Chondrocyte (in vitro differentiated cells): ENCODE results near the gene SEC31A. TPM values are rescaled to one million over a fixed set of nuclear protein-coding genes. Genes with fewer than 3 reads are reported as not detected.

ENCODE experiments used
- DNase-seq: peaks from one replicate; pipeline ENCODE4 v3.0.0; 2021; ENCODE audit warnings: mixed read lengths, low spot score
- H3K27ac Mint-ChIP-seq: one replicate; pipeline ENCODE4 v1.8.0; 2021; ENCODE audit warnings: mild to moderate bottlenecking, moderate library complexity, mixed read lengths; ENCODE audit not compliant: unreplicated experiment
- H3K27me3 Mint-ChIP-seq: 2 replicates; pipeline ENCODE4 v1.8.0; 2021; ENCODE audit warnings: low read depth, mixed read lengths
- H3K36me3 Mint-ChIP-seq: 2 replicates; pipeline ENCODE4 v1.8.0; 2021; ENCODE audit warnings: low read depth, mixed read lengths
- H3K4me1 Mint-ChIP-seq: 2 replicates; pipeline ENCODE4 v1.8.0; 2021; ENCODE audit warnings: low read depth, mild to moderate bottlenecking, mixed read lengths
- H3K4me3 Mint-ChIP-seq: one replicate; pipeline ENCODE4 v1.8.0; 2021; ENCODE audit warnings: mild to moderate bottlenecking, moderate library complexity, mixed read lengths; ENCODE audit not compliant: unreplicated experiment
- H3K9me3 Mint-ChIP-seq: 2 replicates; pipeline ENCODE4 v1.8.0; 2021; ENCODE audit warnings: low read depth, mixed read lengths
- total RNA-seq: library from RNA; stranded (reverse); gene quantifications from 3 replicates; pipeline ENCODE4 v1.2.1, GENCODE V29; 2021
- TF ChIP-seq, protein P1 (sequence below): fragments of 200-600 bp; sonication (generic); IDR thresholded peaks from 2 replicates; pipeline ENCODE4 v1.5.0; 2021; ENCODE audit warnings: antibody characterized with exemption, mild to moderate bottlenecking, moderate library complexity

SEC31A gene
- total RNA-seq, 1 donor from 2014 or later: 421 TPM

DNA sequence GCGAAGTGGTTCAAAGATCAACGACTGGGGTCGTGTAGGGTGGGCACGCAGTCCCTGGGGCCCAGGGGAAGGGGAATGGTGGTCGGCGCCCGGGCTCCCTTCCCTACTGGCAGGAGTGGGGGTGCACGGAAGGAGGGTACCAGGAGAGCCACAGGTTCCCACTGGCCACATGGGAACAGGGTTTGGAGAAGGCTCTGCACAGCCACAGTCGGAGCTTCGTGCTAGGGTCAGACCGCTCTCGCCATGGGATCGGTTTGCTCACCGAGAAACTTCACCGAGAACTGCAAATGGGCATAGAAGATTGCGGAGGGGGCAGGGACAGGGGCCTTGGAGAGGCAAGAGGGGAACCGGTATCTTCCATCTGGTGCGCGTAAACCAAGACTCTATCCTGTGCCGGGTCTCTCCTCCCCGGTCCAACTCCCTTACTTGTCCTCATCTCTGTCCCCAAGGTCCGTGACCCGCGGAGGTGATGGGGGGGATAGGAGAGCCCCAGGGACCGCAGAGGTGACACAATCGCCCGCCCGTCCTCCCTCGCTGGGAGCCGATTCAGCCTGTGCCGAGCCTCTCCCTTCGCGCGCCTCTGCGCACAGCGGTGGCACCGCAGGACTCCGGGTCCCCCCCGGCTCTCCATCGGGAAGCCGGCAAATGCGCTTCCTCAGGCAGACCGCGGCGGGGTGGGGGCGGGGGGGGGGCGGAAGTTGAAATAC is 93.4 kb downstream of the SEC31A start:
- no peak for DNase-seq
- Mint-ChIP-seq H3K4me1 (peaks cover 29% of the 10 kb centered on the region), H3K9me3 (no peaks in the 10 kb centered on the region), H3K27ac (no peak overlapping the region), H3K4me3 (peak overlapping the region; percentile 78), H3K36me3 (no peaks in the 10 kb centered on the region), H3K27me3 (no peaks in the 10 kb centered on the region)
- TF ChIP-seq, protein P1, sequence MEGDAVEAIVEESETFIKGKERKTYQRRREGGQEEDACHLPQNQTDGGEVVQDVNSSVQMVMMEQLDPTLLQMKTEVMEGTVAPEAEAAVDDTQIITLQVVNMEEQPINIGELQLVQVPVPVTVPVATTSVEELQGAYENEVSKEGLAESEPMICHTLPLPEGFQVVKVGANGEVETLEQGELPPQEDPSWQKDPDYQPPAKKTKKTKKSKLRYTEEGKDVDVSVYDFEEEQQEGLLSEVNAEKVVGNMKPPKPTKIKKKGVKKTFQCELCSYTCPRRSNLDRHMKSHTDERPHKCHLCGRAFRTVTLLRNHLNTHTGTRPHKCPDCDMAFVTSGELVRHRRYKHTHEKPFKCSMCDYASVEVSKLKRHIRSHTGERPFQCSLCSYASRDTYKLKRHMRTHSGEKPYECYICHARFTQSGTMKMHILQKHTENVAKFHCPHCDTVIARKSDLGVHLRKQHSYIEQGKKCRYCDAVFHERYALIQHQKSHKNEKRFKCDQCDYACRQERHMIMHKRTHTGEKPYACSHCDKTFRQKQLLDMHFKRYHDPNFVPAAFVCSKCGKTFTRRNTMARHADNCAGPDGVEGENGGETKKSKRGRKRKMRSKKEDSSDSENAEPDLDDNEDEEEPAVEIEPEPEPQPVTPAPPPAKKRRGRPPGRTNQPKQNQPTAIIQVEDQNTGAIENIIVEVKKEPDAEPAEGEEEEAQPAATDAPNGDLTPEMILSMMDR: no peak

DNA sequence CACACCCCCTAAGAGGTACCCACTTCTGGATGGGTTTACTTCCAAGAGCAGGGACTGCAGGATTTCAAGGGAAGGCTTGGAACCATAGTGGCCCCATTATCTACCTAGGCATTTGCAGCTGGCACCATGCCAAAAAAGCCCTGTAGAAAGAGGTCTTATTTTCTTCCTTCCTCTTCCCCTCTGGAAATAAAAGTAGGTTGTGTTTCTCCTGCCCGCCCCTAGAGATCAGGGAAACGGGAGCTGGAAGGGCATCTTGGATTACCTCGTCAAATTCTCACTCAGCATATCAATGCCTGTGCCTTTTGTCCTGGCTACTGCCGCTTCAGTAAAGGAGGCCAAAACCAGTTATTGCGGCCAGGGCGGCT is 93.9 kb downstream of the SEC31A start:
- Mint-ChIP-seq H3K9me3 (no peaks in the 10 kb centered on the region), H3K4me1 (peaks cover 29% of the 10 kb centered on the region), H3K4me3 (peak overlapping the region; percentile 78), H3K27me3 (no peaks in the 10 kb centered on the region), H3K27ac (peak overlapping the region; percentile 12), H3K36me3 (no peaks in the 10 kb centered on the region)
- DNase-seq: no peak
- TF ChIP-seq, protein P1: no peak

DNA sequence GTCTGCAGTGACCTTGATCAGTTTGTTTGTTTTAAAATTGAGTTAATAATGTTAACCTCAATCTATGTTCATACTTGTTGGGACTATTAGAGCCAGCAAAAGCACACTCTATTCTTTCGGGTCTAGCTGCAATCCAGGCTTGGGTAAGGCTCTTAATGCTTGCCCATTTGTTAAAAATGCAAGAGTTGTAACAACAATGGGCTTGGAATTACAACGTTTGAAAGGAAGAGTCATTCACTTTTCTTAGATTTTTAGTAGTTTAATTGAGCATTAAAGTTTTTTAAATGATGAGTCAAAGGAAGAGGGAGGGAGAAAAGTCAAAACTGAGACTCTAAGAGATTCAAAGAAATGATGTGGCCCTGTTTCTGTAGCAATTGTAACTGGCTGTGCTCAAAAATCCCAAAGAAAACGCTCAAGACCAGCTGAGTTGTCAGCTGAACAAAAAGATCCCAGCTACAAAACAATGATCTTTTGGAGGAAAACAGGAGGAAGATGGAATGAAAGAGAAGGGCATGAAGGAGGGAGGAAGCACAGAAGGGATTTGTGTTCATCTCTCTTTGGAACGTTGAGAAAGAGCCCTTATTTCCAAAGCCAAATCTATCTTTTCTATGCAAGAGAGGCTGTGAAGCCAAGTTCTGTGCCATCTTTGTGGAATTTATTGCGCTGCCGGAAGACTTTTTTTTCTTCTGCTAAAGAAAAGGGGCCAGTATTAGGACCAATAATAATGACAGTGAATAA is 97.9 kb downstream of the SEC31A start:
- no peak overlapping the region for H3K4me3 Mint-ChIP-seq
- peaks cover 36% of the 10 kb centered on the region for H3K4me1 Mint-ChIP-seq
- no peaks in the 10 kb centered on the region for H3K27me3 Mint-ChIP-seq
- H3K27ac Mint-ChIP-seq: peak overlapping the region; percentile 2
- DNase-seq: no peak
- no peaks in the 10 kb centered on the region for H3K9me3 Mint-ChIP-seq
- no peaks in the 10 kb centered on the region for H3K36me3 Mint-ChIP-seq
- TF ChIP-seq, protein P1: no peak

DNA sequence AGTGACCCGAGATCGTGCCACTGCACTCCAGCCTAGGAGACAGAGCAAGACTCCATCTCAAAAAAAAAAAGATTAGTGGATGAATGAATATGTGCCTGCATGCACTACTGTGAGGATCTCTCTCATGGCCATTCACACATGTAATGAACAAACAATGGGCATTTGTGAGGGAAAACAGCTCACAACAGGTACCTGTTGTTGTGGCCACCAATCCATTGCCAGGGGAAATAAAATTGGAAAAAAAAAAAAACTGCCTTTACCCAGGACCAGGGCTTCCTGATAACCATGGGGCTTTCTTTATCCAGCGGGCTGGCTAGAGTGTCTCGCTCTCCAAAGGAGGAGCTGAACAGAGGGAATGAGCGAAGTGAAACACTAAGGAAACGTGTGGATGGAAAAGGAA is 99.8 kb downstream of the SEC31A start:
- peaks cover 29% of the 10 kb centered on the region for H3K4me1 Mint-ChIP-seq

GRCh38 chr4:82790060-82790660 is 100.8 kb downstream of the SEC31A start:
- Mint-ChIP-seq H3K4me1 (peaks cover 37% of the 10 kb centered on the region), H3K27ac (no peak overlapping the region), H3K4me3 (no peak overlapping the region), H3K27me3 (no peaks in the 10 kb centered on the region), H3K9me3 (no peaks in the 10 kb centered on the region), H3K36me3 (peaks cover 2% of the 10 kb centered on the region)
- DNase-seq: no peak
- TF ChIP-seq, protein P1: no peak

More for the DNA sequence above, 99.8 kb downstream of the SEC31A start:
- TF ChIP-seq, protein P1: no peak
- Mint-ChIP-seq H3K27me3 (no peaks in the 10 kb centered on the region), H3K27ac (no peak overlapping the region), H3K36me3 (peaks cover 2% of the 10 kb centered on the region), H3K9me3 (no peaks in the 10 kb centered on the region), H3K4me3 (no peak overlapping the region)
- no peak for DNase-seq
